Neural progenitor cell (in vitro differentiated cells): Measurements from ENCODE around the gene TRIM63. TPM values are rescaled to one million over a fixed set of nuclear protein-coding genes. Genes with fewer than 3 reads are reported as not detected.
A peak's percentile ranks its signal among the peaks of the same experiment; 100 is the strongest.

Experiments used
- DNase-seq: peaks from one replicate; pipeline ENCODE4 v3.0.0-alpha.2; 2016; ENCODE audit warnings: low spot score
- H2AFZ ChIP-seq: fragments of 200-600 bp; sonication (generic); replicated peaks from 2 replicates; pipeline ENCODE4 v1.6.1; 2016; ENCODE audit warnings: antibody characterized with exemption
- H3F3A ChIP-seq: fragments of 200-600 bp; sonication (generic); 2 replicates; pipeline ENCODE4 v1.6.1; 2016; ENCODE audit warnings: antibody characterized with exemption, low read depth
- H3K27ac ChIP-seq: fragments of 200-600 bp; sonication (generic); 2 replicates; pipeline ENCODE4 v1.5.1; 2016; ENCODE audit warnings: mild to moderate bottlenecking
- H3K27me3 ChIP-seq: fragments of 200-600 bp; sonication (generic); 2 replicates; pipeline ENCODE4 v1.6.1; 2016; ENCODE audit warnings: mild to moderate bottlenecking, moderate library complexity
- H3K36me3 ChIP-seq: fragments of 200-600 bp; sonication (generic); 2 replicates; pipeline ENCODE4 v1.5.1; 2016
- H3K4me1 ChIP-seq: fragments of 200-600 bp; sonication (generic); 2 replicates; pipeline ENCODE4 v1.6.1; 2016; ENCODE audit warnings: mixed run types
- H3K4me2 ChIP-seq: fragments of 200-600 bp; sonication (generic); 2 replicates; pipeline ENCODE4 v1.6.1; 2016
- H3K4me3 ChIP-seq: fragments of 200-600 bp; sonication (generic); 2 replicates; pipeline ENCODE4 v1.5.1; 2016
- H3K79me2 ChIP-seq: fragments of 200-600 bp; sonication (generic); 2 replicates; pipeline ENCODE4 v1.6.1; 2016; ENCODE audit warnings: low read depth
- H3K9ac ChIP-seq: fragments of 200-600 bp; sonication (generic); 2 replicates; pipeline ENCODE4 v1.6.1; 2016
- H3K9me3 ChIP-seq: fragments of 200-600 bp; sonication (generic); 2 replicates; pipeline ENCODE4 v1.5.1; 2016; ENCODE audit warnings: low read depth
- H4K20me1 ChIP-seq: fragments of 200-600 bp; sonication (generic); 2 replicates; pipeline ENCODE4 v1.6.1; 2016; ENCODE audit warnings: low read depth
- H3K27ac Mint-ChIP-seq: 3 replicates; pipeline ENCODE4 v1.8.0; 2021; ENCODE audit warnings: mixed read lengths
- H3K27me3 Mint-ChIP-seq: 2 replicates; pipeline ENCODE4 v1.8.0; 2022; ENCODE audit warnings: low read depth, mild to moderate bottlenecking, inconsistent platforms, moderate library complexity, mixed read lengths; ENCODE audit not compliant: insufficient read depth
- H3K36me3 Mint-ChIP-seq: 3 replicates; pipeline ENCODE4 v1.8.0; 2021; ENCODE audit warnings: mixed read lengths
- H3K4me1 Mint-ChIP-seq: 3 replicates; pipeline ENCODE4 v1.8.0; 2021; ENCODE audit warnings: mixed read lengths
- H3K4me3 Mint-ChIP-seq: 3 replicates; pipeline ENCODE4 v1.8.0; 2021; ENCODE audit warnings: mild to moderate bottlenecking, moderate library complexity, mixed read lengths
- H3K9me3 Mint-ChIP-seq: 3 replicates; pipeline ENCODE4 v1.8.0; 2020; ENCODE audit warnings: mixed read lengths
- EZH2 ChIP-seq: fragments of 200-600 bp; sonication (generic); IDR thresholded peaks from 2 replicates; pipeline ENCODE4 v1.6.1; 2017; ENCODE audit warnings: antibody characterized with exemption, mild to moderate bottlenecking, moderate library complexity
- EZH2phosphoT487 ChIP-seq: fragments of 200-600 bp; sonication (generic); IDR thresholded peaks from 2 replicates; pipeline ENCODE4 v1.6.1; 2017; ENCODE audit warnings: antibody characterized with exemption
- total RNA-seq: library from RNA; depleted of rRNA; stranded (reverse); fragments of >200 nt; gene quantifications from 2 replicates; pipeline ENCODE4 v1.2.3, GENCODE V29; 2015; ENCODE audit warnings: low replicate concordance
- TF ChIP-seq, protein P1 (sequence below): fragments of 200-600 bp; sonication (generic); IDR thresholded peaks from 2 replicates; pipeline ENCODE4 v1.5.1; 2017; ENCODE audit warnings: antibody characterized with exemption, mild to moderate bottlenecking

The TRIM63 gene
- total RNA-seq, 1 donor from 2014 or later: not detected

GRCh38 chr1:26055041-26055440 is 12.4 kb downstream of the TRIM63 start:
- H3K4me1 Mint-ChIP-seq: peaks cover 5% of the 10 kb centered on the region
- H3K4me3 Mint-ChIP-seq: no peak overlapping the region
- H3K36me3 Mint-ChIP-seq: no peaks in the 10 kb centered on the region
- no peak for TF ChIP-seq EZH2phosphoT487
- TF ChIP-seq, protein P1, sequence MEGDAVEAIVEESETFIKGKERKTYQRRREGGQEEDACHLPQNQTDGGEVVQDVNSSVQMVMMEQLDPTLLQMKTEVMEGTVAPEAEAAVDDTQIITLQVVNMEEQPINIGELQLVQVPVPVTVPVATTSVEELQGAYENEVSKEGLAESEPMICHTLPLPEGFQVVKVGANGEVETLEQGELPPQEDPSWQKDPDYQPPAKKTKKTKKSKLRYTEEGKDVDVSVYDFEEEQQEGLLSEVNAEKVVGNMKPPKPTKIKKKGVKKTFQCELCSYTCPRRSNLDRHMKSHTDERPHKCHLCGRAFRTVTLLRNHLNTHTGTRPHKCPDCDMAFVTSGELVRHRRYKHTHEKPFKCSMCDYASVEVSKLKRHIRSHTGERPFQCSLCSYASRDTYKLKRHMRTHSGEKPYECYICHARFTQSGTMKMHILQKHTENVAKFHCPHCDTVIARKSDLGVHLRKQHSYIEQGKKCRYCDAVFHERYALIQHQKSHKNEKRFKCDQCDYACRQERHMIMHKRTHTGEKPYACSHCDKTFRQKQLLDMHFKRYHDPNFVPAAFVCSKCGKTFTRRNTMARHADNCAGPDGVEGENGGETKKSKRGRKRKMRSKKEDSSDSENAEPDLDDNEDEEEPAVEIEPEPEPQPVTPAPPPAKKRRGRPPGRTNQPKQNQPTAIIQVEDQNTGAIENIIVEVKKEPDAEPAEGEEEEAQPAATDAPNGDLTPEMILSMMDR: no peak
- no peak for TF ChIP-seq EZH2
- Histone ChIP-seq H3K27me3 (peaks cover 43% of the 10 kb centered on the region), H3K4me2 (no peak overlapping the region), H3F3A (no peaks in the 10 kb centered on the region), H4K20me1 (no peaks in the 10 kb centered on the region), H3K4me1 (peaks cover 9% of the 10 kb centered on the region), H3K79me2 (no peaks in the 10 kb centered on the region), H2AFZ (no peak overlapping the region), H3K4me3 (no peak overlapping the region), H3K9ac (no peak overlapping the region), H3K36me3 (no peaks in the 10 kb centered on the region), H3K9me3 (no peaks in the 10 kb centered on the region), H3K27ac (no peak overlapping the region)
- H3K9me3 Mint-ChIP-seq: no peaks in the 10 kb centered on the region
- peaks cover 13% of the 10 kb centered on the region for H3K27me3 Mint-ChIP-seq
- no peak overlapping the region for H3K27ac Mint-ChIP-seq
- no peak for DNase-seq

- peak overlapping the region; percentile 97 for H2AFZ ChIP-seq
- no peak overlapping the region for H3K27ac Mint-ChIP-seq
Measured at GRCh38 chr1:26053718-26054560, 13.5 kb downstream of the TRIM63 start.

GRCh38 chr1:26050248-26050640 is 17.2 kb downstream of the TRIM63 start:
- Mint-ChIP-seq H3K9me3 (no peaks in the 10 kb centered on the region), H3K27ac (no peak overlapping the region), H3K36me3 (no peaks in the 10 kb centered on the region), H3K4me1 (peaks cover 5% of the 10 kb centered on the region), H3K27me3 (peaks cover 38% of the 10 kb centered on the region), H3K4me3 (no peak overlapping the region)
- Histone ChIP-seq H3K27ac (no peak overlapping the region), H3K9me3 (no peaks in the 10 kb centered on the region), H3K36me3 (no peaks in the 10 kb centered on the region), H3K4me3 (no peak overlapping the region), H4K20me1 (peaks cover 5% of the 10 kb centered on the region), H3K4me2 (no peak overlapping the region), H2AFZ (no peak overlapping the region), H3K27me3 (peaks cover 82% of the 10 kb centered on the region), H3K4me1 (peaks cover 21% of the 10 kb centered on the region), H3K9ac (no peak overlapping the region), H3K79me2 (no peaks in the 10 kb centered on the region), H3F3A (peaks cover 6% of the 10 kb centered on the region)
- TF ChIP-seq, protein P1: no peak
- DNase-seq: no peak

More at GRCh38 chr1:26053718-26054560, 13.5 kb downstream of the TRIM63 start:
- Histone ChIP-seq H3F3A (no peaks in the 10 kb centered on the region), H3K9ac (no peak overlapping the region), H3K27me3 (peaks cover 54% of the 10 kb centered on the region), H4K20me1 (no peaks in the 10 kb centered on the region), H3K4me1 (peaks cover 4% of the 10 kb centered on the region), H3K36me3 (no peaks in the 10 kb centered on the region), H3K4me2 (no peak overlapping the region), H3K9me3 (no peaks in the 10 kb centered on the region), H3K79me2 (no peaks in the 10 kb centered on the region), H3K4me3 (no peak overlapping the region), H3K27ac (no peak overlapping the region)
- Mint-ChIP-seq H3K4me3 (no peak overlapping the region), H3K27me3 (peaks cover 17% of the 10 kb centered on the region), H3K9me3 (no peaks in the 10 kb centered on the region), H3K36me3 (no peaks in the 10 kb centered on the region), H3K4me1 (peaks cover 5% of the 10 kb centered on the region)
- peak; percentile 48 for DNase-seq
- no peak for TF ChIP-seq EZH2phosphoT487
- no peak for TF ChIP-seq EZH2
- TF ChIP-seq, protein P1: no peak
